KOPT-K1 (cell line): Measurements from ENCODE around the gene P4HA2.

Experiments
- H3K27ac ChIP-seq: fragments of 200-600 bp; sonication (generic); 2 replicates; pipeline ENCODE4 v1.5.1; 2016; ENCODE audit warnings: antibody characterized with exemption, mild to moderate bottlenecking, low read depth, low read length; ENCODE audit not compliant: poor library complexity, severe bottlenecking
- H3K36me3 ChIP-seq: fragments of 200-600 bp; sonication (generic); 2 replicates; pipeline ENCODE4 v1.5.1; 2017; ENCODE audit warnings: antibody characterized with exemption, mild to moderate bottlenecking, low read length, moderate library complexity; ENCODE audit not compliant: insufficient read depth
- H3K9me3 ChIP-seq: fragments of 200-600 bp; sonication (generic); 2 replicates; pipeline ENCODE4 v1.5.1; 2017; ENCODE audit warnings: antibody characterized with exemption, low read length, mild to moderate bottlenecking; ENCODE audit not compliant: insufficient read depth, poor library complexity, severe bottlenecking

Gene P4HA2

GRCh38 chr5:132267166-132267739 lies 39.6 kb upstream of the P4HA2 start:
- Histone ChIP-seq H3K27ac (no peak overlapping the region), H3K9me3 (no peaks in the 10 kb centered on the region), H3K36me3 (no peaks in the 10 kb centered on the region)

GRCh38 chr5:132266836-132267160 lies 39.1 kb upstream of the P4HA2 start:
- H3K9me3 ChIP-seq = no peaks in the 10 kb centered on the region
- H3K27ac ChIP-seq = no peak overlapping the region
- no peaks in the 10 kb centered on the region for H3K36me3 ChIP-seq

GRCh38 chr5:132266031-132266835 lies 38.6 kb upstream of the P4HA2 start:
- Histone ChIP-seq H3K27ac (no peak overlapping the region), H3K9me3 (no peaks in the 10 kb centered on the region), H3K36me3 (no peaks in the 10 kb centered on the region)

GRCh38 chr5:132265336-132266030 lies 37.8 kb upstream of the P4HA2 start:
- H3K9me3 ChIP-seq = no peaks in the 10 kb centered on the region
- no peak overlapping the region for H3K27ac ChIP-seq
- no peaks in the 10 kb centered on the region for H3K36me3 ChIP-seq

- H3K27ac ChIP-seq = no peak overlapping the region
- no peaks in the 10 kb centered on the region for H3K9me3 ChIP-seq
- no peaks in the 10 kb centered on the region for H3K36me3 ChIP-seq
Observed at GRCh38 chr5:132264546-132265335, 37.1 kb upstream of the P4HA2 start.

GRCh38 chr5:132263548-132264261 lies 36.1 kb upstream of the P4HA2 start:
- H3K9me3 ChIP-seq = no peaks in the 10 kb centered on the region
- no peaks in the 10 kb centered on the region for H3K36me3 ChIP-seq
- no peak overlapping the region for H3K27ac ChIP-seq

- Histone ChIP-seq H3K36me3 (no peaks in the 10 kb centered on the region), H3K27ac (no peak overlapping the region)
Observed at GRCh38 chr5:132262882-132263547, 35.4 kb upstream of the P4HA2 start.

GRCh38 chr5:132261881-132262845 lies 34.5 kb upstream of the P4HA2 start:
- Histone ChIP-seq H3K27ac (no peak overlapping the region), H3K36me3 (no peaks in the 10 kb centered on the region), H3K9me3 (no peaks in the 10 kb centered on the region)

More at GRCh38 chr5:132262882-132263547, 35.4 kb upstream of the P4HA2 start:
- H3K9me3 ChIP-seq = no peaks in the 10 kb centered on the region

- Histone ChIP-seq H3K36me3 (no peaks in the 10 kb centered on the region), H3K9me3 (no peaks in the 10 kb centered on the region), H3K27ac (no peak overlapping the region)
Observed at GRCh38 chr5:132260714-132261551, 33.3 kb upstream of the P4HA2 start.

- H3K36me3 ChIP-seq = no peaks in the 10 kb centered on the region
- no peak overlapping the region for H3K27ac ChIP-seq
- no peaks in the 10 kb centered on the region for H3K9me3 ChIP-seq
Observed at GRCh38 chr5:132260051-132260450, 32.4 kb upstream of the P4HA2 start.

GRCh38 chr5:132259069-132259851 lies 31.6 kb upstream of the P4HA2 start:
- Histone ChIP-seq H3K9me3 (no peaks in the 10 kb centered on the region), H3K36me3 (no peaks in the 10 kb centered on the region), H3K27ac (no peak overlapping the region)
